Fibroblast of mammary gland (primary cell): ENCODE results near the gene LASP1.

Source experiments
- DNase-seq: peaks from one replicate; pipeline ENCODE4 v3.0.0-alpha.2; 2010; ENCODE audit warnings: low read depth
- H3K4me3 ChIP-seq: 2 replicates; pipeline ENCODE4 v1.5.1; 2011; ENCODE audit warnings: low read depth, mild to moderate bottlenecking, low read length, moderate library complexity; ENCODE audit not compliant: control insufficient read depth
- TF ChIP-seq, protein P1 (sequence below): conservative IDR thresholded peaks from 2 replicates; pipeline ENCODE4 v1.5.1; 2011; ENCODE audit warnings: low read depth, low read length, inconsistent platforms; ENCODE audit not compliant: control insufficient read depth, insufficient read depth

LASP1 gene

DNA sequence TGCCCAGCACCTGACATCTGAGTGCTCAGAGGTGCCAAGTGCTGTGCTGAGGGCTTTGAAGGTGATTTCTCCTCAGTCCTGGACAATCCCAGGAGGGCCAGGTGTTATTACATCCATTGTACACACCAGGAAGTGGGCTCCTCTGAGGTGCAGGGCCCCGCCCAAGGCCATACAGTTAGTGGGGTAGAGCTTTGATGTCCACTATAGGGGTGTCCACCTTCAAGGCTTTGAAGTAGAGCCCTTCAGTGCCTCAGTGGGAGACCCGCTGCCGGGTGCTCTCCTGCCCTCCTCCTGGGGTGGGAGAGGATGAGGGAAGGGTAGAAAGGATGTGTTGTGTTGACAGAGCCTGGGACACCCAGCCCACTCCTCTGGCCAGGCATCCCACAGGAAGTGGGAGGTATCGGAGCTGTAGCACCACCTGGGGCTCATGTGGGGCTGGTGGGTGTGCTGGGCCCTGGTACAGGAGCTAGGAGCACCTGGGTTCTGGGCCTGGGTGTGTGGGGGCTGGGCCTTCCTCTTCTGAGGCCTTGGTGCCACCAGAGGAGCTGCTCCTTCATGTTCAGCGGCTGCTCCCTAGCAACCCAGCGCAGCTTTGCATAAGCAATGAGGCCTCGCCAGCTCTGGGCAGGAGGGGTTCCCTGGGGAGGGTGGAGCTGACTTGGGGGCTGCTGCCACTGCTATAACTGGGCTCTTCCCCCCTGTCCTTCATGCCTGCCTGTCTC is 7.4 kb downstream of the LASP1 start:
- DNase-seq = no peak
- no peak overlapping the region for H3K4me3 ChIP-seq
- TF ChIP-seq, protein P1, sequence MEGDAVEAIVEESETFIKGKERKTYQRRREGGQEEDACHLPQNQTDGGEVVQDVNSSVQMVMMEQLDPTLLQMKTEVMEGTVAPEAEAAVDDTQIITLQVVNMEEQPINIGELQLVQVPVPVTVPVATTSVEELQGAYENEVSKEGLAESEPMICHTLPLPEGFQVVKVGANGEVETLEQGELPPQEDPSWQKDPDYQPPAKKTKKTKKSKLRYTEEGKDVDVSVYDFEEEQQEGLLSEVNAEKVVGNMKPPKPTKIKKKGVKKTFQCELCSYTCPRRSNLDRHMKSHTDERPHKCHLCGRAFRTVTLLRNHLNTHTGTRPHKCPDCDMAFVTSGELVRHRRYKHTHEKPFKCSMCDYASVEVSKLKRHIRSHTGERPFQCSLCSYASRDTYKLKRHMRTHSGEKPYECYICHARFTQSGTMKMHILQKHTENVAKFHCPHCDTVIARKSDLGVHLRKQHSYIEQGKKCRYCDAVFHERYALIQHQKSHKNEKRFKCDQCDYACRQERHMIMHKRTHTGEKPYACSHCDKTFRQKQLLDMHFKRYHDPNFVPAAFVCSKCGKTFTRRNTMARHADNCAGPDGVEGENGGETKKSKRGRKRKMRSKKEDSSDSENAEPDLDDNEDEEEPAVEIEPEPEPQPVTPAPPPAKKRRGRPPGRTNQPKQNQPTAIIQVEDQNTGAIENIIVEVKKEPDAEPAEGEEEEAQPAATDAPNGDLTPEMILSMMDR = no peak

DNA sequence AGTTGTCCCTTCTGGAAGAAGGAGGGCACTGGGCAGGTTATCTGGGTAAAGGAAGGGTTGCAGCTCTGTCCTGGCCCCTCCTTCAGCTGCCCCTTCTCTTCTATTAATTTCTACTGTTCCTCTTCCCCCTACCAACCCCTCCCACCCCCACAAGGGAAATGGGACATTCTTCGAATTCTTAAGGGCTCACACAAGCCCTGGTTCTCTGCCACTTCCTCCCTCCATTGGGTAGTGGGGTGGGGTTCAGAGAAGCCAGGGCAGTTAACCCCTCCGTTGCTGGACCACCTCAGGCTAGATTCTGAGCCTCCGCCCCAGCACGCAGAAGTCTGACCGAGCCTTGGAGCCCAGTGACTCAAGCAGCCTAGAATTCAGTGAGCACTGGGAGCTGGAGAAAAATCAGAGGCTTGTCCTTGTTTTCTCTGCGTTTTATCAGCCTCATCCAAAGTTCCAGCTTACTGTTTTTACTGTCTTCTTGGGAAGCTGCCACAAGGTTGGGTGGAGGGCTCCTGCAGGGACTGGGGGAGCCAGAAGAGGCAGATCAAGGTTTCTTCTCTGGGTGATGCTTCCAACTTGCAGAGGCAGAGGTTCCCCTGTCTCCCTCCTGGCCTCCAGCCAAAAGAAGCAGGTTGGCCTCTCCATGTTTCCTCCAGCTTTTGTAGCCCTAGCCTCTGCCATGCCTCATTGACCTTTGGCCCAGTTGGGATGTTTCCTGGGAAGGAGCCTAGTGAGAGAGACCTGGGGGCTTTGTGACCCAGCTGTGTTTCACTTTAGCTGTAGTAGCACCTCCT is 10.2 kb downstream of the LASP1 start:
- DNase-seq = peak; percentile 76
- TF ChIP-seq, protein P1 = no peak
- H3K4me3 ChIP-seq = no peak overlapping the region

DNA sequence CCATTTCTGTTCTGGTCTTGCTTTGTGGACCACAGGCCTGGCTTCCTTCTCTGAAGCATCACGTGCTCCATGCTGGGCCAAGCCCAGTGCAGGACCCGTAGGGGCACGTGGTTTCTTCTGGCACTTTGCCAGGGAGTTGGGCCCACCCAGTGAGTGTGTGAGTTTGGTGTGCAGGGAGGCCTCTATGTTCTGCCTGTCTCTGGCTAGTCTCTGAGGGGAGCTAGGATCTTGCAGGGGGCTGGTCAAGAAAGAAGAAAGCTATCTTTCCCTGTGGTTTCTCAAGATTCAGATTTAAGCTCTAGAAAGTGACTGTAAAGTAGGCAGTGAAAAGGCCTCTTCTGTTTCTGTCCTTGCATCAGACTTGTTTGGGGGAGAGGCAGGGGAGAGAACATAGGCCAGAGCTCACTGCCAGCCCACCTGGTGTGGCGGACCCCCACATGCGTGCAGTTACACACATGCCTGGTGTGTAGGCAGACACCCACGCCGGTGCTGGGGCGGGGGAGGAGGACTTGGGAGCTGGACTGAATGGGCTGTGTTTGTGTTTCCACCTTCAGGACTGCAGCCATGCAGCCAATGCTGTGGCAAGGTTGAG is 11.8 kb downstream of the LASP1 start:
- no peak overlapping the region for H3K4me3 ChIP-seq
- peak; percentile 74 for DNase-seq

DNA sequence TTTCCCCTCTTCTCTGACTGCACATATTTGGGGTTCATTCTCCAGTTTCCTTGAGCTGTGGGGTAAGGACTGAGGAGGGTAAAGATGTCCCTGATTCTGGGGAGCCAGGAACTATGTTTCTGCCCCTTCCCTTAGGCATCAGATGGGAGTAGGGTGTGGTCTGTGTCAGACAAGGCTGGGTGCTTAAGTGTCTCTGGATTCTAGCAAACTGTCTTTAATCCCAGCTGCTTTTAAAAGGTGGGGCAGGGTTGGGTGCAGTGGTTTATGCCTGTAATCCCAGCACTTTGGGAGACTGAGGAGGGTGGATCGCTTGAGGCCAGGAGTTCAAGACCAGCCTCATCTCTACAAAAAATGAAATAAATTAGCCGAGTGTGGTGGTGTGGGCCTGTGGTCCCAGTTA is 13.0 kb downstream of the LASP1 start:
- no peak for DNase-seq
- H3K4me3 ChIP-seq = no peak overlapping the region
- TF ChIP-seq, protein P1 = no peak

More for the DNA sequence above, 11.8 kb downstream of the LASP1 start:
- TF ChIP-seq, protein P1 = no peak

DNA sequence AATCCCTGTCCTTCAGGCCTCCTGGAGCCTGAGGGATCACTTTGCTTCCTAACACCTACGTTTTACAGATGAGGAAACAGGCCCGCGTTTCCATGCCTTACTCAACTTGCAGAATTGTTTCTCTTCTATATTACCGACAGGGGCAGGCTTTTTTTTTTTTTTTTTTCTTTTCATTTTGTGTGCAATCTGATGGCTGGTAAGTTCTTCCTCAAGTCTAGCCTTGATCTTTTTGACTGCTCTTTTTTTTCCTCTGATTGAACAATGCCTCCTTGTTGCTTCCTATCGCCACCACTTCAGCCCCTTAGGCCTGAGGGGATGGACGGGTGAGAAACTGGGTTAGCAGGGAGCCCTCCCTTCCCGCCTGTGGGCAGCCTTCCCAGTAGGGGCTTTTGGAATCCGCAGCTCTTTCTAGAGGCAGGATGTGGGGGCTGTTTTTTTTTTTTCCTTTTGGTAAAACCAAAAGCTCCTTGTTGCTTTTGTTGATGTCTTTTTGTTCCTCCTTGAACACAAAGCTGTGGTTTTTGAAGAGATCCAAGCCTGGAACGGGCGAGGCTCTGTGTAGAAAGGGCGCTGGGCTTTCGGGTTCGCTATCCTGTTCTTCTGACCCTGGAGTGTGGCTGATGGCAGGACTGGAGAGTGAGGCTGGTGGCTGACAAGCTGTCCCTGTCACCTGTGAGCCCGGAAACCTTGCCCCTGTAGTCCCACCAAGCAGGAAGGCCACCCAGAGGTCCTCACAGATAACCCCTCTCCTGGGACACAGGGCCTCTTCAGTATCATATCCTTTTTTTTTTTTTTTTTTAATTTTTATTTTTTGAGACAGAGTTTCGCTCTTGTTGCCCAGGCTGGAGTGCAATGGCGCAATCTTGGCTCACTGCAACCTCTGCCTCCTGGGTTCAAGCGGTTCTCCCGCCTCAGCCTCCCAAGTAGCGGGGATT is 14.0 kb downstream of the LASP1 start:
- TF ChIP-seq, protein P1 = no peak
- no peak overlapping the region for H3K4me3 ChIP-seq
- peak; percentile 36 for DNase-seq

DNA sequence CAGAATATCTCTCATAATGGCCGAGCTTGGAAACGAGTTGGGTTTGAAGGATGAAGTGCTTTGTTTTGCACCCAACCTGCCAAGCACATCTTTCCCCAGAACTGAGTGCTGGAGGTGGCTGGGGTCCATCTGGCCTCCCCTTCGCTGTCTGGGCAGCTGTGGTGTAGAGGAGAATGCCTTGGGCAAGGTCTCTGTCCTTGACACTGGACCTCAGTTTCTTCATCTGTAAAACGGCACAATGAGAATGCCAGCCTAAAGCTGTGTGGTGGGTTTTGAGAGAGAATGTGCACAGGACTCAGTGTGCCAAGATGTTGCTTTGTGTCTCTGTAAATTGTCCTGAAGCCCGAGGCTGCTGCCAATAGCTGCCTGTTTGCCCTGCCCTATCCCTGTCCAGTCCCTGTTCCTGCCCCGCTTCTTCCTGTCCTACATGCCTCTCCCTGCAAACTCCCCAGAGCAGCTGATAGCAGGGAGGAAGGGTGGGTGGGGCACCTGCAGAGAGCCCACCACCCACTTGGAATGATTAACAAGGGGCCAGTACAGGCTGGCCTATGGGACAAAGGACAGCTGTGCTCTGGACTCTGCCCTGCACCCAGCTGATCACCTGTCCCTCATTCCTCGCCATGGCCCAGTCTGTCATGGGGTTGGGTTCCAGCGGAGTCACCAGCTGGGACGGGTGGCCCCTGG is 15.3 kb downstream of the LASP1 start:
- H3K4me3 ChIP-seq = no peak overlapping the region
- no peak for DNase-seq
- TF ChIP-seq, protein P1 = no peak
